OCI-LY7 (cell line): ENCODE measurements around the gene MXRA8.

Source experiments
- CTCF ChIP-seq: fragments of 200-600 bp; sonication (generic); conservative IDR thresholded peaks from 2 replicates; pipeline ENCODE4 v1.5.1; 2014; ENCODE audit warnings: mild to moderate bottlenecking, antibody characterized with exemption, low read length, moderate library complexity, mixed read lengths
- EZH2phosphoT487 ChIP-seq: fragments of 200-600 bp; sonication (generic); IDR thresholded peaks from 2 replicates; pipeline ENCODE4 v1.6.1; 2018; ENCODE audit warnings: low read depth, borderline replicate concordance, mild to moderate bottlenecking, mixed run types, antibody characterized with exemption, low read length, moderate library complexity, mixed read lengths

- no peak for TF ChIP-seq CTCF
- no peak for TF ChIP-seq EZH2phosphoT487
Measured at GRCh38 chr1:1393014-1393413, 34.7 kb upstream of the MXRA8 start.
